Measurements from ENCODE around the gene KLHL29.

Gene KLHL29

GRCh38 chr2:23705771-23706612 lies 321.0 kb downstream of the KLHL29 start:
- H4K20me1 ChIP-seq (ENCODE audit: insufficient read depth, low read length), result no peaks in the 10 kb centered on the region
- TF ChIP-seq CTCF (IDR thresholded peaks at IDR 0.05; ENCODE audit: borderline replicate concordance, extremely low read depth, low read length, poor library complexity, severe bottlenecking), result no peak
- no peak for TF ChIP-seq EZH2 (IDR thresholded peaks at IDR 0.05; ENCODE audit: borderline replicate concordance, low read depth, low read length, severe bottlenecking)
- no peaks in the 10 kb centered on the region for H3K27me3 ChIP-seq (ENCODE audit: insufficient read depth, low read length, poor library complexity)
- no peak overlapping the region for H3K4me2 ChIP-seq (ENCODE audit: insufficient read depth, low read length)
- no peak for DNase-seq
- no peak overlapping the region for H3K9ac ChIP-seq (ENCODE audit: low read depth, low read length)
- H3K27ac ChIP-seq (ENCODE audit: low read length), result no peak overlapping the region
- ATAC-seq (ENCODE audit: insufficient read depth, low read depth), result no peak
- no peaks in the 10 kb centered on the region for H3K9me3 ChIP-seq (ENCODE audit: insufficient read depth, low read length, severe bottlenecking)
- H3K79me2 ChIP-seq (ENCODE audit: insufficient read depth, low read length), result no peaks in the 10 kb centered on the region
- no peaks in the 10 kb centered on the region for H3K4me1 ChIP-seq (ENCODE audit: insufficient read depth, low read length)
- no peak overlapping the region for H3K4me3 ChIP-seq (ENCODE audit: low read depth in 1 of 2, low read length in 2 of 2)
- no peak overlapping the region for H2AFZ ChIP-seq (ENCODE audit: low read depth, low read length)
- no peaks in the 10 kb centered on the region for H3K36me3 ChIP-seq (ENCODE audit: insufficient read depth, low read length)

GRCh38 chr2:23706613-23707078 lies 321.7 kb downstream of the KLHL29 start:
- TF ChIP-seq CTCF (IDR thresholded peaks at IDR 0.05; ENCODE audit: borderline replicate concordance, extremely low read depth, low read length, poor library complexity, severe bottlenecking), result no peak
- TF ChIP-seq EZH2 (IDR thresholded peaks at IDR 0.05; ENCODE audit: borderline replicate concordance, low read depth, low read length, severe bottlenecking), result no peak
- H3K9me3 ChIP-seq (ENCODE audit: insufficient read depth, low read length, severe bottlenecking), result no peaks in the 10 kb centered on the region
- no peaks in the 10 kb centered on the region for H3K36me3 ChIP-seq (ENCODE audit: insufficient read depth, low read length)
- H2AFZ ChIP-seq (ENCODE audit: low read depth, low read length), result no peak overlapping the region
- H3K4me1 ChIP-seq (ENCODE audit: insufficient read depth, low read length), result no peaks in the 10 kb centered on the region
- H3K27me3 ChIP-seq (ENCODE audit: insufficient read depth, low read length, poor library complexity), result no peaks in the 10 kb centered on the region
- H3K4me2 ChIP-seq (ENCODE audit: insufficient read depth, low read length), result no peak overlapping the region
- DNase-seq, result no peak
- no peak overlapping the region for H3K4me3 ChIP-seq (ENCODE audit: low read depth in 1 of 2, low read length in 2 of 2)
- no peaks in the 10 kb centered on the region for H4K20me1 ChIP-seq (ENCODE audit: insufficient read depth, low read length)
- H3K79me2 ChIP-seq (ENCODE audit: insufficient read depth, low read length), result no peaks in the 10 kb centered on the region
- ATAC-seq (ENCODE audit: insufficient read depth, low read depth), result no peak
- H3K27ac ChIP-seq (ENCODE audit: low read length), result no peak overlapping the region
- no peak overlapping the region for H3K9ac ChIP-seq (ENCODE audit: low read depth, low read length)

GRCh38 chr2:23707096-23707495 lies 322.1 kb downstream of the KLHL29 start:
- no peaks in the 10 kb centered on the region for H3K27me3 ChIP-seq (ENCODE audit: insufficient read depth, low read length, poor library complexity)
- no peak for ATAC-seq (ENCODE audit: insufficient read depth, low read depth)
- H3K27ac ChIP-seq (ENCODE audit: low read length), result no peak overlapping the region
- H3K4me1 ChIP-seq (ENCODE audit: insufficient read depth, low read length), result no peaks in the 10 kb centered on the region
- no peaks in the 10 kb centered on the region for H3K79me2 ChIP-seq (ENCODE audit: insufficient read depth, low read length)
- no peaks in the 10 kb centered on the region for H3K36me3 ChIP-seq (ENCODE audit: insufficient read depth, low read length)
- no peaks in the 10 kb centered on the region for H3K9me3 ChIP-seq (ENCODE audit: insufficient read depth, low read length, severe bottlenecking)
- no peaks in the 10 kb centered on the region for H4K20me1 ChIP-seq (ENCODE audit: insufficient read depth, low read length)
- H3K9ac ChIP-seq (ENCODE audit: low read depth, low read length), result no peak overlapping the region
- TF ChIP-seq EZH2 (IDR thresholded peaks at IDR 0.05; ENCODE audit: borderline replicate concordance, low read depth, low read length, severe bottlenecking), result no peak
- TF ChIP-seq CTCF (IDR thresholded peaks at IDR 0.05; ENCODE audit: borderline replicate concordance, extremely low read depth, low read length, poor library complexity, severe bottlenecking), result no peak
- no peak overlapping the region for H3K4me3 ChIP-seq (ENCODE audit: low read depth in 1 of 2, low read length in 2 of 2)
- H3K4me2 ChIP-seq (ENCODE audit: insufficient read depth, low read length), result no peak overlapping the region
- DNase-seq, result no peak
- no peak overlapping the region for H2AFZ ChIP-seq (ENCODE audit: low read depth, low read length)

All from DND-41 (cell line).